Karpas-422 (cell line): ENCODE data around the gene GLOD4. TPM values are rescaled to one million over a fixed set of nuclear protein-coding genes. Genes with fewer than 3 reads are reported as not detected.
A peak's percentile ranks its signal among the peaks of the same experiment; 100 is the strongest.

Source experiments
- DNase-seq: peaks from one replicate; pipeline ENCODE4 v3.0.0-alpha.2; 2015
- H2AFZ ChIP-seq: fragments of 200-600 bp; sonication (generic); 2 replicates; pipeline ENCODE4 v1.6.1; 2014; ENCODE audit warnings: antibody characterized with exemption, low read length, mixed read lengths
- H3K27ac ChIP-seq: fragments of 200-600 bp; sonication (generic); 2 replicates; pipeline ENCODE4 v1.5.1; 2014; ENCODE audit warnings: mild to moderate bottlenecking, low read length, moderate library complexity
- H3K27me3 ChIP-seq: fragments of 200-600 bp; sonication (generic); 2 replicates; pipeline ENCODE4 v1.6.1; 2014; ENCODE audit warnings: low read length, mixed read lengths
- H3K36me3 ChIP-seq: fragments of 200-600 bp; sonication (generic); 2 replicates; pipeline ENCODE4 v1.6.1; 2014; ENCODE audit warnings: low read length, mixed read lengths; ENCODE audit not compliant: insufficient read depth
- H3K4me1 ChIP-seq: fragments of 200-600 bp; sonication (generic); 2 replicates; pipeline ENCODE4 v1.6.1; 2014; ENCODE audit warnings: mild to moderate bottlenecking, low read length, mixed read lengths
- H3K4me2 ChIP-seq: fragments of 200-600 bp; sonication (generic); 2 replicates; pipeline ENCODE4 v1.6.1; 2014; ENCODE audit warnings: low read length, low read depth, mild to moderate bottlenecking; ENCODE audit not compliant: poor library complexity, severe bottlenecking
- H3K4me3 ChIP-seq: fragments of 200-600 bp; sonication (generic); 2 replicates; pipeline ENCODE4 v1.5.1; 2014; ENCODE audit warnings: mild to moderate bottlenecking, antibody characterized with exemption, low read length, mixed read lengths
- H3K79me2 ChIP-seq: fragments of 200-600 bp; sonication (generic); 2 replicates; pipeline ENCODE4 v1.6.1; 2014; ENCODE audit warnings: mild to moderate bottlenecking, low read length, mixed read lengths
- H3K9ac ChIP-seq: fragments of 200-600 bp; sonication (generic); 2 replicates; pipeline ENCODE4 v1.6.0; 2014; ENCODE audit warnings: low read length
- H3K9me2 ChIP-seq: fragments of 200-600 bp; sonication (generic), shearing (Covaris generic); replicated peaks from 2 replicates; pipeline ENCODE4 v1.6.0; 2014; ENCODE audit warnings: mild to moderate bottlenecking, low read length, moderate library complexity; ENCODE audit not compliant: insufficient read depth
- H3K9me3 ChIP-seq: fragments of 300-700, 200-600 bp; sonication (generic); 2 replicates; pipeline ENCODE4 v1.6.1; 2014; ENCODE audit warnings: low read length, mixed read lengths
- H4K20me1 ChIP-seq: fragments of 200-600 bp; sonication (generic); 2 replicates; pipeline ENCODE4 v1.6.1; 2014; ENCODE audit warnings: mild to moderate bottlenecking, antibody characterized with exemption, low read length, low read depth; ENCODE audit not compliant: insufficient read depth
- total RNA-seq: library from RNA; depleted of rRNA; stranded (reverse); fragments of >200 nt; shearing (Covaris generic); gene quantifications from 2 replicates; pipeline ENCODE4 v1.2.3, GENCODE V29; 2014; ENCODE audit warnings: low replicate concordance

The GLOD4 gene
- total RNA-seq, 1 experiment from 2014 or later = 46.2 TPM

- H3K9me3 ChIP-seq = peaks cover 15% of the 10 kb centered on the region
- no peak overlapping the region for H3K4me2 ChIP-seq
- peaks cover 85% of the 10 kb centered on the region for H3K36me3 ChIP-seq
- H3K4me1 ChIP-seq = peaks cover 11% of the 10 kb centered on the region
- no peaks in the 10 kb centered on the region for H3K27me3 ChIP-seq
- no peak overlapping the region for H3K27ac ChIP-seq
- H2AFZ ChIP-seq = no peak overlapping the region
- no peak for DNase-seq
- H3K9ac ChIP-seq = no peak overlapping the region
- no peak overlapping the region for H3K4me3 ChIP-seq
- peaks cover 84% of the 10 kb centered on the region for H3K79me2 ChIP-seq
- H3K9me2 ChIP-seq = no peaks in the 10 kb centered on the region
- H4K20me1 ChIP-seq = peaks cover 18% of the 10 kb centered on the region; the same call in 1 of the 2 replicates
These were observed 35.9 kb downstream of the GLOD4 start for GRCh38 chr17:746181-746580.

DNA sequence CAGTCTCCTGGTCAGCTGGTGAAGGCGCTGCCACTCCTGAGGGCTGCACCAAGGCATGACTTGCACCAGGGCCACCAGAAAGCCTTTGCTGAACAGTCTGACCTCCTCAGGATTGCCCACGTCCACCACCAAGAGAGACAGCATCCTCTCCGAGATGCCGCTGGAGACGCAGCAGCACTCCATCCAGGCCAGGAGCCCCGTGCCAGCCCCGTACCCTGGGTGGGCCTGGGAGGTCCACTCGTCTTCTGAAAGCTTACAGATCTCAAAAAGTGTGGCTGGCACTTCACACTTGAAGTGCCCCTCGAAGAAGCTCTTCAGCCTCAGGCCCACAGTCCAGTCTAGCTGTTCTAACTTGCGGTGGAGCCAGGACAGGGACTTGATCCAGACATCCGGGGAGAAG is 36.7 kb downstream of the GLOD4 start:
- Histone ChIP-seq H3K4me2 (no peak overlapping the region), H3K9me2 (no peaks in the 10 kb centered on the region), H3K9me3 (peaks cover 11% of the 10 kb centered on the region), H3K4me3 (no peak overlapping the region), H3K4me1 (peaks cover 11% of the 10 kb centered on the region), H2AFZ (no peak overlapping the region), H3K9ac (no peak overlapping the region), H3K79me2 (peaks cover 81% of the 10 kb centered on the region), H3K36me3 (peaks cover 86% of the 10 kb centered on the region), H3K27me3 (no peaks in the 10 kb centered on the region), H3K27ac (no peak overlapping the region), H4K20me1 (peaks cover 25% of the 10 kb centered on the region; the same call in 1 of the 2 replicates)
- no peak for DNase-seq

DNA sequence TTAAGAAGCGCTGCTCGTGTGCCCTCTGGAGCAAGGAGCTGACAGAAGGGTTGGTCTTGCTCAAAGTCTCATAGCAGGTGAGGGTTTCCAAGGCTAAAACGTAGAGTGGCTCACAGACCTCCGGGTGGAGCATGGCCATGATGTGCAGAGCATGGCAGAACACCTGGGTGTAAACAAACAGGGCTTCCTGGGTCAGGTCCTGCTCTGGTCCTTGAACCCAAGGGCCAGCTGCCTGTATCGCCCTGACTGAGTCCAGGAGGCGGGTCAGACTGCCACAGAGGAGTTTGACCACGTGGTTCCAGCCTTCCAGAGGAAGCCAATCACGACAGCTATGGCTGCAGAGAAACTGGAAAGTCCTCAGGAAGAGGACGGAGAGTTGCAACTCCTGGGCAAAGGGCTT is 37.1 kb downstream of the GLOD4 start:
- peaks cover 6% of the 10 kb centered on the region for H3K9me3 ChIP-seq
- H3K79me2 ChIP-seq = peaks cover 77% of the 10 kb centered on the region
- no peak overlapping the region for H3K27ac ChIP-seq
- H3K9me2 ChIP-seq = no peaks in the 10 kb centered on the region
- DNase-seq = no peak
- H3K9ac ChIP-seq = no peak overlapping the region
- H3K4me3 ChIP-seq = no peak overlapping the region
- no peak overlapping the region for H3K4me2 ChIP-seq
- H3K4me1 ChIP-seq = peaks cover 15% of the 10 kb centered on the region
- no peak overlapping the region for H2AFZ ChIP-seq
- no peaks in the 10 kb centered on the region for H3K27me3 ChIP-seq
- H4K20me1 ChIP-seq = peaks cover 26% of the 10 kb centered on the region; the same call in 1 of the 2 replicates
- peaks cover 85% of the 10 kb centered on the region for H3K36me3 ChIP-seq

GRCh38 chr17:743139-743538 is 38.9 kb downstream of the GLOD4 start:
- DNase-seq = no peak
- Histone ChIP-seq H3K4me2 (no peak overlapping the region), H3K27me3 (no peaks in the 10 kb centered on the region), H2AFZ (no peak overlapping the region), H3K9ac (no peak overlapping the region), H3K4me1 (peaks cover 16% of the 10 kb centered on the region), H3K9me3 (no peaks in the 10 kb centered on the region), H4K20me1 (peaks cover 26% of the 10 kb centered on the region; the same call in 1 of the 2 replicates), H3K4me3 (no peak overlapping the region), H3K9me2 (no peaks in the 10 kb centered on the region), H3K36me3 (peaks cover 79% of the 10 kb centered on the region), H3K27ac (no peak overlapping the region), H3K79me2 (peaks cover 70% of the 10 kb centered on the region)

DNA sequence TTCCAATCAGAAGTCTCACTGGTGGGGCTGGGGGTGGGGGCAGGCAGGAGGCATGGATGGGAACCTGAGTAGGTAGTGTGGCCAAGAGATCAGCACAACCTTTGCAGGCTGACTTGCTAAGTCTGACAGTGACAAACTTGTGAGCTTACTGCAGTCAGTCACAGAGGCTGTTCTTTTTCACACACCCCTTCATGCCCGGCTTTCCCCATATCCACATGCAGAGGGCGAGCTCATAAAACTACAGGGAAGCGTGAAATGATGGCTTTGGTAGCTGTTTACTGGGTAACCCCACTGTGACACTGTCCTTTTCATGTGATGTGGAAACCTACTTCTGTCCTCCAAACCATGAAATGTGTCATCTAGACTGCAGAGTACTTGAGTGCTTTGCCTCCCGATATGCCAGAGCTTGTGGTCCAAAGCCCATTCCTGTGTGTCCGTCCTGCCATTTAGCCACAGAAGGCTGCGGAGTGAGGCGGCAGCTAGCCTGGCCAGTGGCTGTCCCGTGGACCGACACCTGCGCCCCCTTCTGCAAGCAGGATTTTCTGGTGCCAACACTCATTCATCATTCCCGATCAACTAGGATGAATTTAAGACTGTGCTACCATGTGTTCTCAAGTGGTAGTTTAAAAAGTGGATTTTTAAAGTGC is 39.8 kb downstream of the GLOD4 start:
- Histone ChIP-seq H3K4me2 (no peak overlapping the region), H3K9me3 (no peaks in the 10 kb centered on the region), H3K36me3 (peaks cover 75% of the 10 kb centered on the region), H3K27me3 (no peaks in the 10 kb centered on the region), H3K79me2 (peaks cover 67% of the 10 kb centered on the region), H3K9ac (no peak overlapping the region), H2AFZ (no peak overlapping the region), H4K20me1 (peaks cover 26% of the 10 kb centered on the region; the same call in 1 of the 2 replicates), H3K27ac (no peak overlapping the region), H3K4me1 (peaks cover 16% of the 10 kb centered on the region), H3K9me2 (no peaks in the 10 kb centered on the region), H3K4me3 (no peak overlapping the region)
- DNase-seq = no peak

DNA sequence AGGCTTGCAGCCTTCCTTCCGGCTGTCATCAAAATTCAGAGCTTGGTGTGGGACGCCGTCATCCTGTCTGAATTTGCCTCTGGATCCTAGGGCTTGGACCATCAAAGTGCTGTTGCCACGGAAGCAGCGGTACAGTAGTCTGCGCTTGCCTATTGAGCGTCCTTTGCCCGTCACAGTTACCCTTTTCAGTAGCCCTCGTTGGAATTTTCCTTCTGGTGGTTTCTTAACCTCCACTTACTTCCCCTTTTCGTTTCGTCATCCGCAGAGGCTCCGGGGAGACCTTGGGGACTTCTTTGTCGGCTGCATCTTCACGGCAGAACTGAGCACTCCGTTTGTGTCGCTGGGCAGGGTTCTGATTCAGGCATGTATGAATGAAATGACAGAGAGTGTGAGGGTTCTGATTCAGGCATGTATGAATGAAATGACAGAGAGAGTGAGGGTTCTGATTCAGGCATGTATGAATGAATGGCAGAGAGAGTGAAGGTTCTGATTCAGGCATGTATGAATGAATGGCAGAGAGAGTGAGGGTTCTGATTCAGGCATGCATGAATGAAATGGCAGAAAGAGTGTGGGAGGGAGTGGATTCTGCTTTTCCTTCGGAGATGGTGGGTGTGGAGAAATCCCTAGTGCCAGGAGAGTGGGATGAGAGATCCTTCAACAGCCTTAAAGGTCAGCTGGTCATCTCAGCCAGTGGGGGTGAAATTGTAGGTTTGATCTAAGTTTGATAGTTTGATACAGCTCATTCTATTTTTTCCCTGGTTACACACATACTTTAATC is 41.7 kb downstream of the GLOD4 start:
- no peaks in the 10 kb centered on the region for H3K9me3 ChIP-seq
- peak; percentile 74 for DNase-seq
- peaks cover 73% of the 10 kb centered on the region for H3K36me3 ChIP-seq
- H3K4me2 ChIP-seq = peak overlapping the region; percentile 11
- H3K27me3 ChIP-seq = no peaks in the 10 kb centered on the region
- H4K20me1 ChIP-seq = peaks cover 16% of the 10 kb centered on the region; the same call in 1 of the 2 replicates
- peak overlapping the region; percentile 18; the same call in 1 of the 2 replicates for H3K9ac ChIP-seq
- no peak overlapping the region for H2AFZ ChIP-seq
- H3K79me2 ChIP-seq = peaks cover 59% of the 10 kb centered on the region
- no peaks in the 10 kb centered on the region for H3K9me2 ChIP-seq
- no peak overlapping the region for H3K4me3 ChIP-seq
- peak overlapping the region; percentile 55; the same call in 1 of the 2 replicates for H3K27ac ChIP-seq
- H3K4me1 ChIP-seq = peaks cover 16% of the 10 kb centered on the region

DNA sequence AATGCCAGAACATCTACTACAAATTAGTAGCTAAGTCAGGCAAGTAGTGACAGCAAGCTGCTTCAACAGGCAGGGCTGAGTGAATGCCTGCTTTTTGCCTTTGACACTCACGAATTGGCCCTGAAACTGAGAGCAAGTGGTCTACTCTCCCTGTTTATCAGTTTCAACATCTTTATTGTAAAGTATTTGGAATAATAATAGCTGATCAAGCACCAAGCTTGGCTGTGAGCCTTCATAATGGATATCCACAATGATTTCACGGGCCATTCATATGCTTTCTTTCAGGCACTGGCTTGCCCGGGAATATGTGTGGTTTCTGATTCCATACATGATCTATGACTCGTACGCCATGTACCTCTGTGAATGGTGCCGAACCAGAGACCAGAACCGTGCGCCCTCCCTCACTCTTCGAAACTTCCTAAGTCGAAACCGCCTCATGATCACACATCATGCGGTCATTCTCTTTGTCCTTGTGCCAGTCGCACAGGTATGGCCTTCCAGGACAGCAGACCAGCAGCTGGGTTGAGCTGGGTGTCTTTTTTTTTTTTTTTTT is 44.4 kb downstream of the GLOD4 start:
- no peak overlapping the region for H3K27ac ChIP-seq
- H3K79me2 ChIP-seq = peaks cover 58% of the 10 kb centered on the region
- H3K27me3 ChIP-seq = no peaks in the 10 kb centered on the region
- H3K4me2 ChIP-seq = no peak overlapping the region
- peaks cover 29% of the 10 kb centered on the region for H3K4me1 ChIP-seq
- H3K4me3 ChIP-seq = no peak overlapping the region
- H3K36me3 ChIP-seq = peaks cover 48% of the 10 kb centered on the region
- H3K9me2 ChIP-seq = no peaks in the 10 kb centered on the region
- no peak for DNase-seq
- H4K20me1 ChIP-seq = peaks cover 11% of the 10 kb centered on the region; the same call in 1 of the 2 replicates
- H3K9me3 ChIP-seq = no peaks in the 10 kb centered on the region
- H2AFZ ChIP-seq = no peak overlapping the region
- no peak overlapping the region for H3K9ac ChIP-seq

DNA sequence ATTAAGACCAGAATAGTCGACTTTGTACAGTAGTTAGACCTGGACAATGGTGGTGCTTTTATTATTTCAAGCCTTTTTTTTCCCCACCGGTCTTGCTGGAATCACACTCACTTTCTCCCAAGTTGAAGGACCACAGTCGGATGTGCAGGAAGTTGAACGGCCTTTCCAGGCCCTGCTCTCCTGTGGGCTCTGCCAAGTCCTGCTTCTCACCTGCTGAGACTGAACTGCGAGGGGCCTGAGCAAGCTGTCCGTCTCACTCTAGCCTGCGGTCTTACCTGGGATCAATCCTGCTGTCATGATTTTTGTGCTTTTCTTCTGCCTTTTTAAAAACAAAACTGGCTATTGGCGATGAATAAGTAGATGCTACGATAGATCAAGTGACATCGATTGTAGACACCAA is 48.3 kb downstream of the GLOD4 start:
- Histone ChIP-seq H3K9me2 (no peaks in the 10 kb centered on the region), H3K27me3 (no peaks in the 10 kb centered on the region), H3K36me3 (peaks cover 21% of the 10 kb centered on the region), H3K4me1 (peaks cover 18% of the 10 kb centered on the region), H3K4me3 (peak overlapping the region; percentile 89), H4K20me1 (no peaks in the 10 kb centered on the region), H2AFZ (no peak overlapping the region), H3K9ac (peak overlapping the region; percentile 85), H3K9me3 (no peaks in the 10 kb centered on the region), H3K27ac (no peak overlapping the region), H3K4me2 (peak overlapping the region; percentile 91), H3K79me2 (peaks cover 47% of the 10 kb centered on the region)
- DNase-seq = no peak
